Mammary epithelial cell (primary cell): ENCODE results near the gene ERRFI1.

Source experiments
- CTCF ChIP-seq, 2 donors: IDR thresholded peaks in 1 of 2; conservative IDR thresholded peaks in 1 of 2; 2 replicates each; pipeline ENCODE4 v1.5.1; 2011 to 2012; ENCODE audit warnings: inconsistent platforms in 2 of 2, low read length in 2 of 2, mild to moderate bottlenecking in 2 of 2, control low read depth in 1 of 2, low read depth in 1 of 2; ENCODE audit not compliant: insufficient read depth in 1 of 2; ENCODE audit errors: extremely low read depth in 1 of 2
- EZH2 ChIP-seq: IDR thresholded peaks from 2 replicates; pipeline ENCODE4 v1.6.1; 2012; ENCODE audit warnings: low read length, inconsistent platforms, borderline replicate concordance

GRCh38 chr1:8023287-8023994 lies 2.7 kb downstream of the ERRFI1 start:
- TF ChIP-seq CTCF (conservative IDR thresholded peaks at IDR 0.05 in 1 of 2, IDR thresholded peaks at IDR 0.05 in 1 of 2; ENCODE audit: extremely low read depth in 1 of 2, insufficient read depth in 1 of 2, low read depth in 1 of 2, low read length in 2 of 2) (no peak), EZH2 (no peak)
